ENCODE results near the gene PARD3. TPM values are rescaled to one million over a fixed set of nuclear protein-coding genes. Genes with fewer than 3 reads are reported as not detected.
A peak's percentile ranks its signal among the peaks of the same experiment; 100 is the strongest.

PARD3 gene
- total RNA-seq, 1 experiment from 2014 or later = 46.3 TPM

DNA sequence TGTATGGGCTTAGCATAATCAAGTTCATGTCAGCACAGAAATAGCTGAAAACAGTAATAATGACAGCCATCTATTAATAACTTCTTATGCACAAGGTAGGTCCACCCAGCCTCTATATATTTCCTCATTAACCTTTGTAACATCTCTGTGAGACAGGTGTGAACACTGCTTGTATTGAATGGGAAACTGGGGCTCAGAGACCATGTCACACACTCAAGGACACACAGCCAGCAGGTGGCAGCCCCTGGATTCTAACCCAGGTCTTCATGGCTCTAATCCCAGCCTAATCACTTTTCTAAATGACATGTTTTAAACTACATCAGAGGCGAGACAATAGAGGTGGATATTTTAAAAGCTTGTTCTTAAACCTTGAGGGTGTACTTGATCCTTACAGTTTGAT is 591.4 kb downstream of the PARD3 start:
- RAD21 ChIA-PET (ENCODE audit: low non-redundant PET in 1 of 2, low total read pairs in 2 of 2, uncharacterized antibody in 2 of 2, unreplicated experiment in 2 of 2) = no interaction called here
- no TSS peak for BruUV-seq (replicated peaks)
- TF ChIP-seq, protein P1, sequence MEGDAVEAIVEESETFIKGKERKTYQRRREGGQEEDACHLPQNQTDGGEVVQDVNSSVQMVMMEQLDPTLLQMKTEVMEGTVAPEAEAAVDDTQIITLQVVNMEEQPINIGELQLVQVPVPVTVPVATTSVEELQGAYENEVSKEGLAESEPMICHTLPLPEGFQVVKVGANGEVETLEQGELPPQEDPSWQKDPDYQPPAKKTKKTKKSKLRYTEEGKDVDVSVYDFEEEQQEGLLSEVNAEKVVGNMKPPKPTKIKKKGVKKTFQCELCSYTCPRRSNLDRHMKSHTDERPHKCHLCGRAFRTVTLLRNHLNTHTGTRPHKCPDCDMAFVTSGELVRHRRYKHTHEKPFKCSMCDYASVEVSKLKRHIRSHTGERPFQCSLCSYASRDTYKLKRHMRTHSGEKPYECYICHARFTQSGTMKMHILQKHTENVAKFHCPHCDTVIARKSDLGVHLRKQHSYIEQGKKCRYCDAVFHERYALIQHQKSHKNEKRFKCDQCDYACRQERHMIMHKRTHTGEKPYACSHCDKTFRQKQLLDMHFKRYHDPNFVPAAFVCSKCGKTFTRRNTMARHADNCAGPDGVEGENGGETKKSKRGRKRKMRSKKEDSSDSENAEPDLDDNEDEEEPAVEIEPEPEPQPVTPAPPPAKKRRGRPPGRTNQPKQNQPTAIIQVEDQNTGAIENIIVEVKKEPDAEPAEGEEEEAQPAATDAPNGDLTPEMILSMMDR (IDR thresholded peaks at IDR 0.05 in 2 of 3, conservative IDR thresholded peaks at IDR 0.05 in 1 of 3; ENCODE audit: borderline replicate concordance in 1 of 3, insufficient read depth in 1 of 3, low read depth in 2 of 3, low read length in 2 of 3) = 0 out of 6 replicates have a peak, but pooled peaks of 1 of the 3 experiments have one; percentile 8
- TF ChIP-seq SIN3A (IDR thresholded peaks at IDR 0.05; ENCODE audit: low read depth) (no peak), RAD21 (IDR thresholded peaks at IDR 0.05; ENCODE audit: low read depth) (peak; percentile 29), TCF7L2 (IDR thresholded peaks at IDR 0.05; ENCODE audit: borderline replicate concordance, extremely low read depth, insufficient read depth, insufficient read length) (no peak)
- Histone ChIP-seq H3K27me3 (ENCODE audit: insufficient read depth, low read length) (no peaks in the 10 kb centered on the region), H3K4me3 (replicated peaks in 1 of 2; ENCODE audit: low read depth in 1 of 2, low read length in 2 of 2) (no peak overlapping the region), H4K20me1 (ENCODE audit: insufficient read depth) (no peaks in the 10 kb centered on the region), H3K4me1 (ENCODE audit: control insufficient read depth in 1 of 2, insufficient read depth in 2 of 2, low read length in 2 of 2) (peaks cover 2 to 6% of the 10 kb centered on the region in 2 experiments; a peak in 1 of 4 replicates), H3K9me2 (ENCODE audit: insufficient read depth) (no peaks in the 10 kb centered on the region), H3K9me3 (ENCODE audit: control insufficient read depth in 1 of 2, insufficient read depth in 1 of 2, low read depth in 1 of 2, low read length in 2 of 2) (no peaks in the 10 kb centered on the region), H2AFZ (ENCODE audit: low read depth, low read length, poor library complexity, severe bottlenecking) (no peak overlapping the region), H3K27ac (ENCODE audit: low read depth, low read length) (no peak overlapping the region), H3K9ac (ENCODE audit: low read length) (no peak overlapping the region), H3K79me2 (ENCODE audit: insufficient read depth, low read length) (no peaks in the 10 kb centered on the region), H3K36me3 (ENCODE audit: control insufficient read depth in 1 of 2, insufficient read depth in 2 of 2, low read length in 2 of 2) (no peaks in the 10 kb centered on the region), H3K4me2 (ENCODE audit: low read length) (no peak overlapping the region)
- intact Hi-C loops (cut with micrococcal nuclease) = loop anchor here (10.0 kb wide), 1 partner anchor 889 kb away; the partner anchor contains the start of gene NRP1
- POLR2A ChIA-PET = no interaction called here
- DNase-seq (ENCODE audit: low read depth, low spot score) (no peak), ATAC-seq (no peak)
- CTCF ChIA-PET = no interaction called here

- Histone ChIP-seq H3K36me3 (ENCODE audit: control insufficient read depth in 1 of 2, insufficient read depth in 2 of 2, low read length in 2 of 2) (no peaks in the 10 kb centered on the region), H2AFZ (ENCODE audit: low read depth, low read length, poor library complexity, severe bottlenecking) (no peak overlapping the region), H3K4me1 (ENCODE audit: control insufficient read depth in 1 of 2, insufficient read depth in 2 of 2, low read length in 2 of 2) (peaks cover 2 to 6% of the 10 kb centered on the region in 2 experiments; a peak in 1 of 4 replicates), H3K4me3 (replicated peaks in 1 of 2; ENCODE audit: low read depth in 1 of 2, low read length in 2 of 2) (no peak overlapping the region), H3K9ac (ENCODE audit: low read length) (no peak overlapping the region), H3K4me2 (ENCODE audit: low read length) (no peak overlapping the region), H3K27ac (ENCODE audit: low read depth, low read length) (no peak overlapping the region), H4K20me1 (ENCODE audit: insufficient read depth) (no peaks in the 10 kb centered on the region), H3K9me3 (ENCODE audit: control insufficient read depth in 1 of 2, insufficient read depth in 1 of 2, low read depth in 1 of 2, low read length in 2 of 2) (no peaks in the 10 kb centered on the region), H3K79me2 (ENCODE audit: insufficient read depth, low read length) (no peaks in the 10 kb centered on the region), H3K9me2 (ENCODE audit: insufficient read depth) (no peaks in the 10 kb centered on the region), H3K27me3 (ENCODE audit: insufficient read depth, low read length) (no peaks in the 10 kb centered on the region)
- no TSS peak for BruUV-seq (replicated peaks)
- ATAC-seq (no peak), DNase-seq (ENCODE audit: low read depth, low spot score) (no peak)
- RAD21 ChIA-PET (ENCODE audit: low non-redundant PET in 1 of 2, low total read pairs in 2 of 2, uncharacterized antibody in 2 of 2, unreplicated experiment in 2 of 2) = no interaction called here
- POLR2A ChIA-PET = no interaction called here
- intact Hi-C loops (cut with micrococcal nuclease) = loop anchor here (10.0 kb wide), 1 partner anchor 888 kb away; the partner anchor contains the start of gene NRP1
- CTCF ChIA-PET = no interaction called here
- TF ChIP-seq JUND (IDR thresholded peaks at IDR 0.05) (no peak), EZH2 (IDR thresholded peaks at IDR 0.05) (no peak), EGR1 (IDR thresholded peaks at IDR 0.05; ENCODE audit: low read depth) (no peak), YY1 (IDR thresholded peaks at IDR 0.05; ENCODE audit: extremely low read depth, insufficient replicate concordance, low read depth, low read length) (no peak), REST (IDR thresholded peaks at IDR 0.05; ENCODE audit: low read depth) (no peak), SIN3A (IDR thresholded peaks at IDR 0.05; ENCODE audit: low read depth) (no peak), EZH2phosphoT487 (IDR thresholded peaks at IDR 0.05; ENCODE audit: borderline replicate concordance) (no peak), TCF7L2 (IDR thresholded peaks at IDR 0.05; ENCODE audit: borderline replicate concordance, extremely low read depth, insufficient read depth, insufficient read length) (no peak), CBX3 (IDR thresholded peaks at IDR 0.05; ENCODE audit: low read depth) (no peak), ZFX (IDR thresholded peaks at IDR 0.05) (no peak)
- TF ChIP-seq, protein P2, sequence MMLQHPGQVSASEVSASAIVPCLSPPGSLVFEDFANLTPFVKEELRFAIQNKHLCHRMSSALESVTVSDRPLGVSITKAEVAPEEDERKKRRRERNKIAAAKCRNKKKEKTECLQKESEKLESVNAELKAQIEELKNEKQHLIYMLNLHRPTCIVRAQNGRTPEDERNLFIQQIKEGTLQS (IDR thresholded peaks at IDR 0.05) = no peak
- TF ChIP-seq, protein P3, sequence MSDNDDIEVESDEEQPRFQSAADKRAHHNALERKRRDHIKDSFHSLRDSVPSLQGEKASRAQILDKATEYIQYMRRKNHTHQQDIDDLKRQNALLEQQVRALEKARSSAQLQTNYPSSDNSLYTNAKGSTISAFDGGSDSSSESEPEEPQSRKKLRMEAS (IDR thresholded peaks at IDR 0.05) = no peak
These were observed 592.7 kb downstream of the PARD3 start for GRCh38 chr10:34222359-34222758.

Measured in HCT116 (cell line).